Posterior cingulate gyrus (tissue), 11 donors: ENCODE data around the gene COX8C.
A peak's percentile ranks its signal among the peaks of the same experiment; 100 is the strongest.

ENCODE experiments used
- DNase-seq, 10 donors: peaks; one replicate each; pipeline versions ENCODE4 v3.0.0 to v3.0.0-alpha.2; 2020 to 2021; ENCODE audit warnings: mixed read lengths in 3 of 10
- intact Hi-C: fragments of 100-400 bp; cut with DNase I; formaldehyde crosslinking; loops from one replicate; pipeline ENCODE4 v1.15.1; 2023

Gene COX8C, protein sequence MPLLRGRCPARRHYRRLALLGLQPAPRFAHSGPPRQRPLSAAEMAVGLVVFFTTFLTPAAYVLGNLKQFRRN

DNA sequence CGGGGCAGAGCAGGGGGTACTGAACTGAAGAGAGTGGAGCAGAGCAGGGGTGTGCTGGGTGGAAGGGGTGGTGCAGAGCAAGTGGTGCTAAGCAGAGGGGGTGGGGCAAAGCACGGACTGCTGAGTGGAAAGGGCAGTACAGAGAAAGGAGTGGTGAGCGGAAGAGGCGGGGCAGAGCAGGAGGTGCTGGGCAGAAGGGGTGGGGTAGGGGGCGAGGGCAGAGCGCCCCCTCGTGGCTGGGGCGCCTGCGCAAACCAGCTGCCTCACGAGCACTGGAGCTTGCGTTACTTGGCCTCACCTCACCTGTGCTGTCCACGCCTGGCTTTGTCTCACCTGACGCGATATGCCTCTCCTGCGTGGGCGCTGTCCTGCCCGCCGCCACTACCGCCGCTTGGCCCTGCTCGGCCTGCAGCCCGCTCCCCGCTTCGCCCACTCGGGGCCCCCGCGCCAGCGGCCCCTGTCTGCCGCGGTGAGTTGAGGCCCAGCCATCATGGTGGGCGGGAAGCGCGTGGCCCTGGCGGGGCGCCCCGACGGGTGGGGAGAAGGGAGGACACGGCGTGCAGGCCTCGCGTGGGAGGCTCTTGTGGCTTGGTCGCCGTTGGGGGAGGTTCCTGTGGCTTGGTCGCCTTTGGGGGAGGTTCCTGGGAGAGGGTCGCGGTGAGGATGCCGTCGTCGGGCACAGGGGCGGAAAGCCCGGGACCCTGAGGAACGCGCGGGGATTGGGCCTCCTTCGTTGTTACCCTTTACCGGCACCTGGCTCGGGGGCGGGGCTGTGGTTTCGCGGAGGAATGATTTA is at the start of gene COX8C:
TSS of gene COX8C (plus strand) at position 257 of the 796 bp plus-strand sequence. CDS start at position 344, 87 bp downstream.
- intact Hi-C loops: no loop called here
- DNase-seq: peak in 1 of 10 donors; percentile 85

DNA sequence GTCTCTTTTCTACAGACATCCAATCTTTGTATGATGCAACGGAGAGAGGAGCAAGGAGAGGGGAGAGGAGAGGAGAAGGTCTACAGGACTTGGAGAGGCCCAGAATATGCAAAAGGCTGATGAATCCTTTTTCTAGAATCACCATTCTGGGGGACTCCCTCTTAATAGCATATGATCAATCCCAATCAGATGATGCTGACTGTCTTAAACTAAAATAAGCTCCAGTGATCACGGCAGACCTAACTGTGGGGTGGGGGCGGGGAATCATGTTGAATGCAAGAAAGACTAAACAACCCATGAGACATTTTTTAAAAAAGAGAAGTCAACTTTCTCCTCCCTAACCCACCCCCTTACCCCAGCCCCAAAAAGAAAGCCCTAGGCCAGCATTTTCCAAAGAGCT is 47.6 kb upstream of the COX8C start:
- DNase-seq: no peak
- intact Hi-C loops: no loop called here

DNA sequence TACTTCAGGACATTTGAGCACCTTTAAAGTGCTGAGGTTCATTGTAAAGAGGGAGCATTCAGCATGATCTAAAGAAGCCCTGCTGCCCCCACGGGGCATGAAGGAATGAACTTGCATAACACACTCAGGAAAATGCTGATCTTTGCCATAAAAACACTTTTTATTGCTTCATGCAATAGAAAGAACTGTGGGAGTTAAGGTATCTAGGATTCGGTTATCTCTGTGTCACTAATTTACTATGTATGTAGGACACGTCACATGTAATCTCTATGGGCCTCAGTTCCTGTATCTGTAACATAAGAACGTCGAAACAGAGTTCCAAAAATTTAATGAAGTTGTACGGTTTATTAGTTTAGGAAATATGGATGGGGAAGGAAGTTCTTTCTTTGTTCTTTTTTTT is 47.1 kb upstream of the COX8C start:
- intact Hi-C loops: no loop called here

DNA sequence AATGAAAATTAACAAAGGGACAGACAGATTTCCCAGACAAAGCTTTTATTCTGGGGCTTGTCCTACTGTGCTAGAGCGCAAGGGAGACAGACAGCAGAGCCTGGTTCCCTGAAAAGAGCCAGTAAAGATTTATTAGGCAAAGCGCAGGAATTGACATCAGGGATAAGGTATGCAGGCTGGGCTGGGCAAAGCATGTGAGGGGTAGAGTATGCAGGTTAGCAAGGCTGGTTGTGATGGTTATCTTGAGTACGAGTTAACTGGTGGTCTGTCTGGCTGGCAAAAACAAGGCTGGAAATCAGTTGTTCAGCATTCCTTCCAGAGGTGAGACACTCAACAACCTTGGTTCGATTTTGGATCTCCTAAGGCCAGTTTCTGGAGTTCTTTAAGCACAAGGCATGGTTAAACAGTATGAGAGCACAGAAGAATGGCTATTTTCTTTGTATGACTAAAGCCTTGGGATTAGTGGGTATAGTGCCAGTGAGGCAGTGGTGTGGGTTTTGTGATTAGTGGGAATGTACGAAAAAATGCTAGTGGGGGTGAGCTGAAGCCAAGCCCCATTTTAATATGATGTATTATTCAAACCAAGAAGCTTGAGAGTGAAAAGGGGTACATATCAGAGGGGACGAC is 45.0 kb upstream of the COX8C start:
- DNase-seq: no peak
- intact Hi-C loops: no loop called here

More for the DNA sequence above, 47.1 kb upstream of the COX8C start:
- DNase-seq: no peak

DNA sequence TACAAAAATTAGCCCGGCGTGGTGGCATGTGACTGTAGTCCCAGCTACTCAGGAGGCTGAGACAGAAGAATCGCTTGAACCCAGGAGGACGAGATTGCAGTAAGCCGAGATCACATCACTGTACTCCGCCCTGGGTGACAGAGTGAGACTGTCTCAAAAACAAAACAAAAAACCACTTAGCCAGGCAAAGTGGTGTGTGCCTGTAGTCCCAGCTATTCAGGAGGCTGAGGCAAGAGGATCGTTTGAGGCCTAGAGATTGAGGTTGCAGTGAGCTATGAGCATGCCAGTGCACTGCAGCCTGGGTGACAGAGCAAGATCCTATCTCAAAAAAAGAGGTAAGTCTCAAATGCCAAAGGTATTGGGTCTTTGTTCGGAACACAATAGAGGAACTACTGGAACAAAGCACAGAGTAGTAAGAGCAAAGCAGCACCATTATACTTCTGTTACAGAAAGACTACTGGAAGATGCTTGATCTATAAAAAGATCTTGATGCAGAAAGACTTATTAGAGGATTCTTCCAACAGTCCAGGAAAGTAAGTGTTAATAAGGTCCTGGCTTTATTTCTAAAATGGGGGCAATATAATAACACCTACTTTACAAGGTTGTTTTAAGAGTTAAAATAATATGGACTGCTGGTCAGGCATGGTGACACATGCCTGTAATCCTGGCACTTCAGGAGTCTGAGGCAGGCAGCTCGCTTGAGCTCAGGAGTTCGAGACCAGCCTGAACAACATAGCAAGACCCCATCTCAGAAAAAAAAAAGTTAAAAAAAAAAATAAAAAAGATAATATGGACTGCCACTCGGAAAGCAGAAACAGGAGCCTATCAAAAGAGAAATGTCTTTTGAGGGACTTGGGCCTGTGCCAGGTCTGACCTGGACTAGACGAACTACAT is 44.0 kb upstream of the COX8C start:
- intact Hi-C loops: no loop called here
- DNase-seq: no peak

DNA sequence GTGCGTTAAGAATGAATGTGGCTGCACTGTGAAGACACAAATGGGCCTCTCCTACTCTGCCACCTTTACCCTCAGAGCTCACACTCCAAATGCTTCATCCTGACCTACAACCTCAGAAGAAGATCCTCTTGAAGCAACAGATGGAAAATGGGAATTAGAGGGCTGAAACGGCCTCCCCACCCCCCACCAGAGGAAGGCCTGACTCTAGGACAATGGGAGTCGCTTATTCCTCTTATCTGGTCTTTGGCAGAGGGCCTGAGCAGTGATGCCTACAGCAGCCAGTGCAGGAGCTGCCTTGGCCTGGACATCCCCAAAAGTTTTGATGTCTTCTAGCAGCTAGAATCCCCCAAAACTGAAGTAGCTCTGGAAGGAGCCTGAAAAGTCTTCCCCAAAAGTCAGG is 43.3 kb upstream of the COX8C start:
- intact Hi-C loops: no loop called here
- peak in 3 of 10 donors; percentile 35 to 77 (median 47) for DNase-seq

DNA sequence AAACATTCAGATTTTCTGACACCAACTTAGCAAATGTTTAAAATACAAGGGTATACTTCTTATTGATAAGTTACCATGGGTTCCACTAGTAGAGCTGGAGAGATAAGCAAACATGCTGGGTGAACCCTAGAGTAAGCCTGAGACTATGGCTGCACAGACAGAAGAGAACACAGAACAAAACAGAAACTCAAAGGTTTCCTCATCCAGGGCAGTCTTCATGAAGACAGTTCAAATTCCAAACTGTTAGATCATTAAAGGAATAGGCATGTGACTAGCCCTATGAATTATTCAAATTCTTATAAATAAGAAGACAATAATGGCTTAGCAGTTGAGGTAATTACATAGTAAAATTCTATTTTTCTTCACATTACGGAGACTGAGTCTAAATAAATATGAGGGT is 42.2 kb upstream of the COX8C start:
- intact Hi-C loops: no loop called here

DNA sequence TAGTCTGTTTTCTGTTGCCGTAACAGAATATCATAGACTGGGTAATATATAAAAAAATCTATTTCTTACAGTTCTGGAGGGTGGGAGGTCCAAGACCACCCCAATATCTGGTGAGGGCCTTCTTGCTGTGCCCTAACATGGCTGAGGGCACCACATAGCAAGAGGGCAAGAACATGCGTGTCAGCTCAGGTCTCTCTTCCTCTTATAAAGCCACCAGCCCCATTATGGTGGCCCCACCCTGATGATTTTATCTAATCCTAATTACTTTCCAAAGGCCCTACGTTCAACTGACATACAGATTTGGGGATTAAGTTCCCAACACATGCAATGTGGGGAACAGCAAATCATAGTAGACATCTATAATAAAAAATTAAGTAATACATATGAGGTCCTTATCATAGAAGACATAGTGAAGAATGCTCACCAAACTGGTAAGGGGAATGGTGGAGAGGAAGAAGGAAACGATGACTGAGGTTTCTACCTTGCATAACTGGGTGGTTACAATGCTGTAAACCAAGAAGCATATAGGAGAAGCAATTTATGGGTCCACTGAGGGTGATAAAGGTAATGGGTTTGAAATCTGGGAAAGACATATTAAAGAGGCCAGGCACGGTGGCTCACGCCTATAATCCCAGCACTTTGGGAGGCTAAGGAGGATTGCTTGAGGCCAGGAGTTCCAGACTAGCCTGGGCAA is 41.1 kb upstream of the COX8C start:
- intact Hi-C loops: no loop called here
- no peak for DNase-seq

More for the DNA sequence above, 42.2 kb upstream of the COX8C start:
- no peak for DNase-seq

DNA sequence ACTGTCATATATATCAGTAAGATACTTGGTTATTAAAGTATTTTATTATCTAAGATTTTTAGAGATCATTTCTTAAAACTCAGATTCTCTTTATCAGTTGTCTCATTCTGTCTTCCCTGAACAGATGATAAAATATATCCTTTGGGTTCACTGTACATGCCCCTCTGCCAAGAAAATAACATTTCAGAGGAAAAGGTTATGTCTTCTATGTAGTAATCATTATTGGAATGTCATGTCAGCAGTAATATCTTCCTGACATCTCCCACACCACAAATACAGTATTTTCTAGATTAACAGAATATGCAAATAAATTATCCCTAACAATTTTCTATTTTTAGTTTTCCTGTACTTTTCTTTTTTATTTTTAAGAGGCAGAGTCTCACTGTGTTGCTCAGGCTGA is 40.2 kb upstream of the COX8C start:
- no peak for DNase-seq
- intact Hi-C loops: no loop called here

DNA sequence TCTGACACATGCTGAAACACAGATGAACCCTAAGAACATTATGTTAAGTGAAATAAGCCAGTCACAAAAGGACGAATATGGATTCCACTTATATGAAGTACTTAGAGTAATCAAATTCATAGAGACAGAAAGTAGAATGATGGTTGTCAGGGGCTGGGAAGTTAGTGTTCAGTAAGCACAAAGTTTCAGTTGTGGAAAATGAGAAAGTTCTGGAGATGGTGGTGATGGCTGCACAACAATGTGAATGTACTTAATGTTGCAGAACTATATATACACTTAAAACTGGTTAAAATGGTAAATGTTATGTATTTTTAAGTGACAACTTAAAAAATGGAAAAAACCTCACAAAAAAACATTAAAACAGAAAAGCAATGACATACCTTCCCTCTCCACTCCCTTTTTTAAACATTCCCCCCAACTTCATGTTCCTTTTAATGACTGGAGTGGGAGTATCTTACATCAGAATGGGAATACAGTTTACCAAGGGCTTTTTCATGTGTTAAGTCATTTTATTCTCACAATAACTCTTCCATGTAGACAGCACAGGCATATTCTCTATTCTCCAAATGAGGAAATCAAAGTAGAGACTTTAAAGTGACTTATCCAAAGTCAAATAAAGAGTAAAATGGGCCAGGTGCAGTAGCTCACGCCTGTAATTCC is 38.2 kb upstream of the COX8C start:
- no peak for DNase-seq
- intact Hi-C loops: no loop called here

DNA sequence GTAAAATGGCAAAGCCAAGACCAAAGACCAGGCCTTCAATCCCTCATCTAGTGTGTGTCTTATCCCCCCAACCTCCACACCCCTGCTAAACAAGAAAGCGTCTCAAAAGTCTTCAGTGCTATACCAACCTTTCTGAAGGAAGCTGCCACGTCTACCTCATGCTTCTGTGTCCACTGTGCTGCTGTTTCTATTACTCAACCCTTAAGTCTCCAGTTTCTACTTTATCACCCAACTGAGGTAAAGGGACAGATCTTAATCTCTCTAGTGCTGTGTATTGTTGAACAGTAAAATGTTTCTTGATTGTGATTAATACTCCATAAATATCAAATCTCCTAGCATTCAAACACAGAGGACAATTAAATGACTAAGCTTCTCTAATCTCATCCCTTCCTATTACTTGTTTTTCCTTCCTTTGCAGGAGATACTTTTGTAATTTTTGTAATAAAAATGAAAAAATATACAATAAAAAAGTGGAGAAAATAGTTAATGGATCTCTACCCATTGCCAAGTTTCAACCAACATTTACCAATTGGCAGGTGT is 37.5 kb upstream of the COX8C start:
- no peak for DNase-seq
- intact Hi-C loops: no loop called here

DNA sequence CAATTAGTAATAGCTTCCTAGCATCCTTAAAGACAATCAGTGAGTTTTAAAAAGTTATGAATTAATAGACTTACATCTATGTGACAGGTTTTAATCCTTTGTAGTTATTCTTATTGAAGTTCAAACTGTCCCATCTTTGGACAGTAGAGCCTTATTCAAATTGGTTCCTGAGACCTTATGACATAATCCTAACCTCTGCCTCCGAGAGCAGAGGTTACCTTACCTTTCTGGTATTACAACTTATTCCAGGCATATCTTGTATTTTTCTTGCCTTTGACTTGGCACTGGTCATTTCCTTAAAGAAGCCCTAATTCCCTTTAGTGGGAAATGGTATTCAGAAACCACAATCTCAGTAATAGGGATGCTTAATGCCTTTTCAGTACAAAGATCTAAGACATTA is 35.9 kb upstream of the COX8C start:
- intact Hi-C loops: no loop called here
- no peak for DNase-seq

DNA sequence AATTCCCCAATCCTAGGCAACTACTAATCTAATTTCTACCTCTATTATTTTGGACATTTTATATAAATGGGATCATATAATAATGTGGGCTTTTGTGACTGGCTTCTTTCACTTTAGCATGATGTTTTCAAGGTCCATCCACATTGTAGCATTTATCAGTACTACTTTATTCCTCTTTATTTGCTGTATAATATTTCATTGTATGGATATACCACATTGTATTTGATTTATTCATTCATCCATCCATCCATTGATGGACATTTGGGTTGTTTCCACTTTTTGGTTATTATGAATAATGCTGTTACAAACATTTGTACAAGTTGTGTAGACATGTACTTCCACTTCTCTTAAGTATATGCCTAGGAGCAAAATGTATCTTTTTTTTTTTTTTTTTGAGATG is 31.4 kb upstream of the COX8C start:
- no peak for DNase-seq
- intact Hi-C loops: no loop called here

DNA sequence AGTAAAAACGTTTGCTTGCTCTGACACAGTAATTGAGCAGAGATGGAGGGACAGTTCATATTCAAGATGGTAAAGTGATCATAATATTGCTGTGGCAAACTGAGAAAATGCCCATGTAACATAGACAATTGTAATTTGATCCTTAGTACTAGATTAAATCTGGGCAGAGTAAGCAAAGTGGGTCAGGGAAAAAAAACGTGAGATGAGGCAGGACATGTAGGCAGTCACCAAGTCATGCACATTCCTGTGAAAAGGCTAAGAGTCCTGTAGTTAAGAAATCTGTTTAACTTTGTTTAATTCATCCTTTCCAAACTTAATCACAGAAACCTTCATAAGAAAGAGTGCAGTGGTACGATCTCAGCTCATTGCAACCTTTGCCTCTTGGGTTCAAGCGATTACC is 30.3 kb upstream of the COX8C start:
- intact Hi-C loops: no loop called here
- DNase-seq: no peak

DNA sequence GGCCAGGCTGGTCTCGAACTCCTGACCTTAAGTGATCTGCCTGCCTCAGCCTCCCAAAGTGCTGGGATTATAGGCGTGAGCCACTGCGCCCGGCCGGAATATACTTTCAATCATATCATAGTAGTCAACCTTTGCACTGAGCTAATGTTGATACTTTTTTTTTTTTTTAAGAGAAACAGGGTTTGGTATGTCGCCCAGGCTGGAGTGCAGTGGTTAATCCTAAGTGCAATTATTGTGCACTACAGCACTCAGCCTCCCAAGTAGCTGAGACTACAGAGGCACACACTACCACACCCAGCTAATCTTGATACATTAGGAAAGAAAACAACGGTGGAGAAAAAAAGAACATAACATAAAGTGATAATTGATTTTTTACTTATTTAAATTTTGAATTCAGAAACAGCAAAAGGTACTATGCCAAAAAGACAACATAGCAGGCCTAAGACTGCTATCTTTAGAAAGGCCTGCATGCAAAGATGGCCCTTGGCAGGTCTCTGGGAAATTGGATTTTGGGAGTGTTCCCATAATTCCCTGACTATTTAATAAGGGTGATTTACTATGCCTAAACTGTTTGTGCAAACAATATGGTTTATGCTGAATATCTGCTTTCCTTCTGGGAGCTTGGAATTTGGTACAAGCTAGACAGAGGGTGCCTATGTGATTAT is 29.6 kb upstream of the COX8C start:
- no peak for DNase-seq
- intact Hi-C loops: no loop called here

DNA sequence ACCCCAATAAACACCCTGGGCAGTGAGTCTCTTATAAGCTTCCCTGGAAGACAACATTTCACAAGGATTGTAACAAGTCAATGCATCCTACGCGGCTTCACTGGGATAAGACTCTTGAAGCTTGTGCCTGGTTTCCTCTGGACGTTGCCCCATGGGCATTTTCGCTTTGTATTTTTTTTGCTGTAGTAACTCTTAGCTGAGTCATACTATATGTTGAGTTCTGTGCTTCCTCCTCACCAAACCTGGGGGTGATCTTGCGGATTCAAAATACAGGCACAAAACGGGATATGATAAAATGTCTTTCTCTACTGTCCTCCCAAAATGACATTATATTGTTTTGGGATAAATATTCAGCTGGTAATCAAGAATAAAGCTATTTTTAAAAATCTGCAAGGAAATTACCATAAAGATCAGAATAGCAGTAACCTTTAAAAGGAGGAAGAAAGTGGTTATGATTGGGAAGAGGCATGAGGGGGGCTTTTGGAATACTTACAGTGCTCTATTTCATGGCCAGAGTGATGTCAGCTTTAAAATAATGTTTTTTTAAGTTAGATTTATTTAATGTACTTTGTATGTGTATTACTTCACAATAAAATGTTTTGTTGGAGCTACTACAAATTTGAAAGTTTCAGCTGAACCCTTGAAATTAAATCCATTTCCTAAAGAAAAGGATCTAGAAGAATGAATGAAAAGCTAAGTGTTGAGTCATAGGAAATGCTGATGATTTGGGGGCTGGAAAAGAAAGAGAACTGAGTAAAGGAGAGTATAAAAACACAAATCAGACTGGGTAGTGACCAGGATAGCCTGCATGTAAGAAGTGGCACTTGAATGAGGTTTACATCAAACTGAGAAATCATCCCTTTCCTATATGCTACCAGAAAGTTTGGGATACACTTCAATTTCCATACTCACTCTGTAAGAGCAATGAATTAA is 28.8 kb upstream of the COX8C start:
- DNase-seq: no peak
- intact Hi-C loops: no loop called here

DNA sequence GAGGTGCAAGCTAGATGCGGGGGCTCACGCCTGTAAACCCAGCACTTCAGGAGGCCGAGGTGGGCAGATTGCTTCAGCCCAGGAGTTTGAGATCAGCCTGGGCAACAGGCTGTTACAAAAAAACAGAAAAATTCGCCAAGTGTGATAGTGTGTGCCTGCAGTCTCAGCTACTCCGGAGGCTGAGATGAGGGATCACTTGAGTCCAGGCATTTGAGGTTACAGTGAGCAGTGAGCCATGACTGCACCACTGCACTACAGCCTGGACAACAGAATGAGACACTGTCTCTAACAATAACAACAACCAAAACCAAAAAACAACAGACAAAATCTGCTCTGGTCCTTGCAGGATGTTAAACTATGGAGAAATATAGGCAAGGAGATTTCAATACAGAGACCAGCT is 28.1 kb upstream of the COX8C start:
- DNase-seq: no peak
- intact Hi-C loops: no loop called here

DNA sequence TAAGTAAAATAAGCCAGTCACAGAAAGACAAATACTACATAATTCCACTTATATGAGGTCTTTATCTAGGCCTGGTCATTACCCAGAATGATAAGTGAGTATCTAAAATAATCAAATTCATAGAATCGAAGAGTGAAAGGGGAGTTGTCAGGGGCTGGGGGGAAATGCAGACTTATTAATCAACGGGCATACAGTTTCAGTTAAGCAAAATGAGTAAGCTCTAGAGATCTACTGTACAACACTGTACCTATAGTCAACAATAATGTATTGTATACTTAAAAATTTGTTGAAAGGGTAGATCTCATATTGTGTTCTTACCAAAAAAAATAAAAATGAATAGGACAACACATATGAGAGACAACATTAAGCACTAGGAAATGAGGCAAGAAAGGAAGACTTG is 27.5 kb upstream of the COX8C start:
- no peak for DNase-seq
- intact Hi-C loops: no loop called here
